Astrocyte of the spinal cord (primary cell): ENCODE measurements around the gene PPIL3.

Experiments used
- DNase-seq: peaks from one replicate; pipeline ENCODE4 v3.0.0; 2011; ENCODE audit warnings: low read depth, low spot score
- H3K4me3 ChIP-seq: 2 replicates; pipeline ENCODE4 v1.5.1; 2011; ENCODE audit warnings: low read depth, mild to moderate bottlenecking, low read length, moderate library complexity
- CTCF ChIP-seq: IDR thresholded peaks from 2 replicates; pipeline ENCODE4 v1.5.1; 2012; ENCODE audit warnings: low read depth, mild to moderate bottlenecking, low read length, inconsistent platforms
- in situ Hi-C: cut with HindIII; loops from 2 replicates; pipeline ENCODE4 v1.10.0; 2017; ENCODE audit warnings: low sequenced_read_pairs

PPIL3 gene

GRCh38 chr2:200847269-200847668 is 41.6 kb downstream of the PPIL3 start:
- TF ChIP-seq CTCF = no peak
- in situ Hi-C loops = no loop called here
- no peak for DNase-seq
- no peak overlapping the region for H3K4me3 ChIP-seq

DNA sequence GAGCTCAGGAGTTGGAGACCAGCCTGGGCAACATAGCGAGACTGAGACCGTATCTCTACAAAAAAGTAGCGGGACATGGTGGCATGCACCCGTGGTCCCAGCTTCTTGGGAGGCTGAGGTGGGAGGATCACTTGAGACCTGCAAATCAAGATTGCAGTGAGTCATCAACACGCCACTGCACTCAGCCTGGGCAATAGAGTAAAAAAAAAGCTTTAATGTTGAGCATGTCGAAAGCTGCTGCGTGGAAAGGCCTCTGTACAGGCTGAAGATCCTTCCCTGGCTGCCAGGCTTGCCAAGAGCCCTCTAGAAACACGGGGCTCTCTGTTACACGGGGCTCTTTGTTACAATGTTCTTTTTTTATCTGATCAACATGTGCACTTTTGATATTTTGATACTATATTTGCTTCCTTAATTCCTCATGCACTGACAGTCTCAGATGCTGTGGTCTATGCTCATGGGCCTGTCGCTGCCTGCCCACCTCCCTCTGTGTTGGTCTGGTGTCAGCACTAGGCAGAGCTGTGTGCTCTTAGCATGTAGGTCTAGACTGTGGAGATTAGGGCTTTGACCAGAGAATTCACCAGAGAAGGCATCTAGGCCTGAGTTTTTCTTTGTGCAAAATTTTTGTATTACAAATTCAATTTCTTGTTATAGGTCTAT is 43.1 kb downstream of the PPIL3 start:
- no peak for DNase-seq
- in situ Hi-C loops = no loop called here
- H3K4me3 ChIP-seq = no peak overlapping the region
- TF ChIP-seq CTCF = no peak

- H3K4me3 ChIP-seq = no peak overlapping the region
- in situ Hi-C loops = no loop called here
- no peak for TF ChIP-seq CTCF
These were observed 43.7 kb downstream of the PPIL3 start for GRCh38 chr2:200845194-200845593.

DNA sequence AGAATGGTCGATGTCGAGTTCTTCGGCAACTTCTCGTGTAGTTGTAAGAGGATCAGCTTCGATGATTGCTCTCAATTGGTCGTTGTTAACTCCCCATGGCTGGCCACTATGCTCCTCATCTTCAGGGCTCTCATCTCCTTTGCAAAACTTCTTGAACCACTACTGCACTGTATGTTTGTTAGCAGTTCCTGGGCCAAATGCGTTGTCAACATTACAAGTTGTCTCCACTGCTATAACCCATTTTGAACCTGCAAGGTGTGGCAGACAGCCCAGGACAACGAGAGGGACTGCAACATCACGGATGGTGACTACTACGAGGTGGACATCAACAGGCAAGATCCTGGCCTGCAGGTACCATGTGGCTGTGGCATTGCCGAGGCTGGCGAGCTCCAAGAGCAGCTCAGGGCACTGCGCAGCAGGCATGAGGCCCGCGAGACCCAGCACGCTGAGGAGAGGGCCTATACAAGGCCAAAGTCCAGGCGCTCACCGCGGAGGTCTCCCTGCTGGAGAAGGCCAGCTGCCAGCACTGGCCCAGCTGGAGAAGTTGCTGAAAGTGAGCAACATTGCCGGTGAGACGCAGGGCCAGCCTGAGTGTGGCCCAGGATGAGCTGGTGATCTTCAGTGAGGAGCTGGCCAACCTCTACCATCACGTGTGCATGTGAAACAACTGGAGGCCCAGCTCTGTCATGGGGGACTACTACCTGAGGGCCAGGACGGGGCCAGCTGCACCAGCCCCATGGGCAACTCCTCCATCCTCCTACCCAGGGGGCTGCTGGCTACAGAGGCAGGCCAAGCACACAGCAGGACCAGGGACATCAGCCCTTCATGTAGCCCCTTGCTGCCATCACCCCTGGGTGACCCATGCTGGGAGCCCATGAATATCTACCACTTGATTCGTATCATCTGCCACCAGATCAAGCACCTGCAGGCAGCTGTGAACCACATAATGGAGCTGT is 44.6 kb downstream of the PPIL3 start:
- DNase-seq = no peak

More at GRCh38 chr2:200845194-200845593, 43.7 kb downstream of the PPIL3 start:
- no peak for DNase-seq

DNA sequence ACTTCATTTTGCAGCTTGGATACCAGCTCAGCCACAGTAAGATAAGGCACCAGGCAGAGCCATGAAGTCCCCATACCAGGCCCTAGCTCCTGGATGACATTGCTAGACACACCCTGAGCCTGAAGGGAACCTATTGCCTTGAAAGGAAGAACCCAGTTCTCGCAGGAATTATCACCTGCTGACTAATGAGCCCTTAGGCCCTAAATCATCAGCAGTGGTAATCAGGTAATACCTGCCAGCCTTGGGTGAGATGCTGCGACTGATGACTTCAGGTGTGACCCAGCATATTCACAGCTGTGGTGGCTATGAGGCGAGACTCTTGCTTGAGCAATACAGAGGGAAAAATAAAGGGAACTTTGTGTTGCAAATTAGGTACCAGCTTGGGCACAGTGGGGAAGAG is 49.4 kb downstream of the PPIL3 start:
- DNase-seq = no peak
- TF ChIP-seq CTCF = no peak
- no peak overlapping the region for H3K4me3 ChIP-seq
- in situ Hi-C loops = no loop called here

More for the DNA sequence above, 44.6 kb downstream of the PPIL3 start:
- in situ Hi-C loops = no loop called here
- no peak overlapping the region for H3K4me3 ChIP-seq
- no peak for TF ChIP-seq CTCF

- H3K4me3 ChIP-seq = no peak overlapping the region
- no peak for TF ChIP-seq CTCF
- in situ Hi-C loops = no loop called here
- no peak for DNase-seq
These were observed 54.2 kb downstream of the PPIL3 start for GRCh38 chr2:200834701-200835100.
